ENCODE measurements around the gene ADNP2.
A peak's percentile ranks its signal among the peaks of the same experiment; 100 is the strongest.

GRCh38 chr18:80157708-80158343, 48.8 kb downstream of the ADNP2 start:
- TF ChIP-seq CTCF (IDR thresholded peaks at IDR 0.05) (peak; percentile 85 to 98 (median 94)), POLR2A (IDR thresholded peaks at IDR 0.05) (no peak)

Measured in transverse colon (tissue), 3 donors.